Caco-2 (cell line): Measurements from ENCODE around the gene ANGEL2. TPM values are rescaled to one million over a fixed set of nuclear protein-coding genes. Genes with fewer than 3 reads are reported as not detected.
A peak's percentile ranks its signal among the peaks of the same experiment; 100 is the strongest.
"Not testable (repeated sequence)": the region's sequence is repeated elsewhere in the genome, so short reads cannot be mapped to it uniquely, and the experiment has no call there.

ENCODE experiments used
- BruUV-seq: library from RNA; stranded (reverse); fragments of 400-500 nt; replicated peaks from 2 replicates; lab custom pipeline; 2021; lab: Mats Ljungman, UMichigan
- CTCF ChIA-PET: fragments of 300-600 bp; sonication (Branson Sonifier 250); formaldehyde crosslinking; loops from one replicate; lab custom pipeline; 2022; ENCODE audit warnings: antibody characterized with exemption; lab: Charles Lee
- POLR2A ChIA-PET: fragments of 300-600 bp; sonication (Branson Sonifier 250); formaldehyde crosslinking; loops from one replicate; lab custom pipeline; 2022; ENCODE audit warnings: antibody characterized with exemption; lab: Charles Lee
- DNase-seq, 2 experiments: peaks; one replicate each; pipeline versions ENCODE4 v3.0.0 to v3.0.0-alpha.2; 2020 to 2022
- H3K27me3 ChIP-seq: replicated peaks from 2 replicates; pipeline ENCODE4 v1.6.0; 2011; ENCODE audit warnings: low read length; ENCODE audit not compliant: control insufficient read depth, insufficient read depth
- H3K36me3 ChIP-seq: 2 replicates; pipeline ENCODE4 v1.5.1; 2011; ENCODE audit warnings: low read length; ENCODE audit not compliant: control insufficient read depth, insufficient read depth
- H3K4me1 ChIP-seq: fragments of 250-450 bp; sonication (Bioruptor Pico); 2 replicates; pipeline ENCODE4 v1.5.1; 2020; ENCODE audit warnings: mild to moderate bottlenecking
- H3K4me3 ChIP-seq: 2 replicates; pipeline ENCODE4 v1.5.1; 2011; ENCODE audit warnings: low read depth, mild to moderate bottlenecking, control low read depth, low read length
- H3K9me3 ChIP-seq: fragments of 250-450 bp; sonication (Bioruptor Pico); 2 replicates; pipeline ENCODE4 v1.5.1; 2020; ENCODE audit warnings: mild to moderate bottlenecking, moderate library complexity
- H3K27ac Mint-ChIP-seq: one replicate; pipeline ENCODE4 v1.8.0; 2022; ENCODE audit warnings: mixed read lengths; ENCODE audit not compliant: unreplicated experiment
- H3K27me3 Mint-ChIP-seq: one replicate; pipeline ENCODE4 v1.8.0; 2022; ENCODE audit warnings: mixed read lengths; ENCODE audit not compliant: insufficient read depth, unreplicated experiment
- H3K36me3 Mint-ChIP-seq: one replicate; pipeline ENCODE4 v1.8.0; 2022; ENCODE audit warnings: mild to moderate bottlenecking, mixed read lengths; ENCODE audit not compliant: insufficient read depth, unreplicated experiment
- H3K4me1 Mint-ChIP-seq: one replicate; pipeline ENCODE4 v1.8.0; 2022; ENCODE audit warnings: low read depth, mixed read lengths; ENCODE audit not compliant: unreplicated experiment
- H3K4me3 Mint-ChIP-seq: one replicate; pipeline ENCODE4 v1.8.0; 2022; ENCODE audit warnings: mild to moderate bottlenecking, moderate library complexity, mixed read lengths; ENCODE audit not compliant: unreplicated experiment
- H3K9me3 Mint-ChIP-seq: one replicate; pipeline ENCODE4 v1.8.0; 2022; ENCODE audit warnings: mixed read lengths; ENCODE audit not compliant: unreplicated experiment
- CTCF ChIP-seq, 2 experiments: fragments of 200-600 bp in 1 of 2; IDR thresholded peaks; 1 replicate in 1 of 2; 2 replicates in 1 of 2; pipeline versions ENCODE4 v1.5.1 to v1.8.0; 2011 to 2022; ENCODE audit warnings: antibody characterized with exemption in 1 of 2, control low read depth in 1 of 2, inconsistent platforms in 1 of 2, low read depth in 1 of 2, low read length in 1 of 2, mild to moderate bottlenecking in 1 of 2, moderate library complexity in 1 of 2; ENCODE audit not compliant: insufficient read depth in 1 of 2, severe bottlenecking in 1 of 2, unreplicated experiment in 1 of 2
- intact Hi-C: fragments of 100-400 bp; cut with micrococcal nuclease; formaldehyde crosslinking; loops from one replicate; pipeline ENCODE4 v1.10.0; 2022; ENCODE audit not compliant: unreplicated experiment
- total RNA-seq: library from RNA; stranded (reverse); gene quantifications from 2 replicates; pipeline ENCODE4 v1.2.3, GENCODE V29; 2022

Gene ANGEL2
- total RNA-seq, 1 experiment from 2014 or later = 34.8 TPM

- intact Hi-C loops = no loop called here
- Mint-ChIP-seq H3K4me3 (no peak overlapping the region), H3K9me3 (no peaks in the 10 kb centered on the region), H3K27me3 (no peaks in the 10 kb centered on the region), H3K27ac (peak overlapping the region; percentile 5), H3K4me1 (peaks cover 6% of the 10 kb centered on the region), H3K36me3 (no peaks in the 10 kb centered on the region)
- no TSS peak for BruUV-seq
- DNase-seq = peak; percentile 47 to 52
- H3K4me3 ChIP-seq = no peak overlapping the region
- no peaks in the 10 kb centered on the region for H3K36me3 ChIP-seq
- ChIA-PET CTCF (no interaction called here), POLR2A (no interaction called here)
- TF ChIP-seq CTCF (IDR thresholded peaks at IDR 0.05; ENCODE audit: insufficient read depth in 1 of 2, low read depth in 1 of 2, low read length in 1 of 2, severe bottlenecking in 1 of 2, unreplicated experiment in 1 of 2) = peak; percentile 52 to 76
- H3K27me3 ChIP-seq = no peaks in the 10 kb centered on the region
- no peaks in the 10 kb centered on the region for H3K4me1 ChIP-seq
- H3K9me3 ChIP-seq = no peaks in the 10 kb centered on the region
Measured at GRCh38 chr1:212967801-212968200, 47.9 kb downstream of the ANGEL2 start.

- intact Hi-C loops = no loop called here
- H3K27ac Mint-ChIP-seq = no peak overlapping the region
- no TSS peak for BruUV-seq
Measured at GRCh38 chr1:212966616-212967015, 49.1 kb downstream of the ANGEL2 start.

GRCh38 chr1:212964993-212965392, 50.7 kb downstream of the ANGEL2 start:
- H3K27ac Mint-ChIP-seq, CTCF ChIA-PET, H3K36me3 Mint-ChIP-seq, POLR2A ChIA-PET, H3K27me3 ChIP-seq, H3K9me3 ChIP-seq, H3K36me3 ChIP-seq, H3K4me3 Mint-ChIP-seq, BruUV-seq, H3K9me3 Mint-ChIP-seq, DNase-seq, H3K4me1 Mint-ChIP-seq, intact Hi-C loops, H3K4me1 ChIP-seq, H3K27me3 Mint-ChIP-seq, H3K4me3 ChIP-seq: not testable (repeated sequence)

More at GRCh38 chr1:212966616-212967015, 49.1 kb downstream of the ANGEL2 start:
- POLR2A ChIA-PET = no interaction called here
- CTCF ChIA-PET = no interaction called here
- Histone ChIP-seq H3K4me3 (no peak overlapping the region), H3K27me3 (no peaks in the 10 kb centered on the region), H3K9me3 (no peaks in the 10 kb centered on the region), H3K36me3 (no peaks in the 10 kb centered on the region), H3K4me1 (no peaks in the 10 kb centered on the region)
- Mint-ChIP-seq H3K36me3 (no peaks in the 10 kb centered on the region), H3K9me3 (no peaks in the 10 kb centered on the region), H3K27me3 (no peaks in the 10 kb centered on the region), H3K4me1 (peaks cover 6% of the 10 kb centered on the region), H3K4me3 (no peak overlapping the region)
- TF ChIP-seq CTCF (IDR thresholded peaks at IDR 0.05; ENCODE audit: insufficient read depth in 1 of 2, low read depth in 1 of 2, low read length in 1 of 2, severe bottlenecking in 1 of 2, unreplicated experiment in 1 of 2) = no peak
- DNase-seq = peak in 1 of 2 experiments; percentile 7

GRCh38 chr1:212964102-212964501, 51.6 kb downstream of the ANGEL2 start:
- BruUV-seq = no TSS peak
- Mint-ChIP-seq H3K9me3 (no peaks in the 10 kb centered on the region), H3K4me3 (no peak overlapping the region), H3K36me3 (no peaks in the 10 kb centered on the region), H3K27ac (no peak overlapping the region), H3K27me3 (no peaks in the 10 kb centered on the region), H3K4me1 (peaks cover 6% of the 10 kb centered on the region)
- Histone ChIP-seq H3K36me3 (no peaks in the 10 kb centered on the region), H3K4me1 (no peaks in the 10 kb centered on the region), H3K9me3 (no peaks in the 10 kb centered on the region), H3K4me3 (no peak overlapping the region), H3K27me3 (no peaks in the 10 kb centered on the region)
- no peak for DNase-seq
- CTCF ChIA-PET = no interaction called here
- POLR2A ChIA-PET = no interaction called here
- intact Hi-C loops = no loop called here
- no peak for TF ChIP-seq CTCF (IDR thresholded peaks at IDR 0.05; ENCODE audit: insufficient read depth in 1 of 2, low read depth in 1 of 2, low read length in 1 of 2, severe bottlenecking in 1 of 2, unreplicated experiment in 1 of 2)
